K562 (cell line): ENCODE measurements around the gene AGPAT1. TPM values are rescaled to one million over a fixed set of nuclear protein-coding genes. Genes with fewer than 3 reads are reported as not detected.

Experiments used
- JUN ChIP-seq, 2 experiments: sonication (generic) in 1 of 2; formaldehyde crosslinking in 1 of 2; IDR thresholded peaks; 2 replicates each; pipeline versions ENCODE4 v1.6.1 to v1.8.0; 2012 to 2022; ENCODE audit warnings: borderline replicate concordance in 2 of 2, mild to moderate bottlenecking in 2 of 2, improper control_type of control experiment in 1 of 2, low read depth in 1 of 2, low read length in 1 of 2, missing genetic modification reagents in 1 of 2
- NR2C2 ChIP-seq, 2 experiments: fragments of 200-800 bp in 1 of 2; sonication (Bioruptor generic) in 1 of 2; sonication (generic) in 1 of 2; formaldehyde crosslinking in 1 of 2; IDR thresholded peaks; 2 replicates each; pipeline versions ENCODE4 v1.6.1 to v1.8.0; 2016 to 2022; ENCODE audit warnings: mild to moderate bottlenecking in 1 of 2, missing compliant biosample characterization in 1 of 2, missing genetic modification characterization in 1 of 2, missing genetic modification reagents in 1 of 2
- SMARCE1 ChIP-seq: fragments of 450-650 bp; IDR thresholded peaks from 2 replicates; pipeline ENCODE4 v1.7.1; 2016; ENCODE audit warnings: mild to moderate bottlenecking
- TRIM24 ChIP-seq, 2 experiments: fragments of 450-650 bp; IDR thresholded peaks; 2 replicates each; pipeline ENCODE4 v1.6.1; 2016
- YY1 ChIP-seq, 3 experiments: IDR thresholded peaks; 2 replicates each; pipeline ENCODE4 v1.6.1; 2011; ENCODE audit warnings: low read length in 2 of 3, mild to moderate bottlenecking in 2 of 3, moderate library complexity in 2 of 3, borderline replicate concordance in 1 of 3, control low read depth in 1 of 3, low read depth in 1 of 3; ENCODE audit not compliant: insufficient read depth in 3 of 3, insufficient replicate concordance in 2 of 3, control insufficient read depth in 1 of 3, insufficient read length in 1 of 3; ENCODE audit errors: extremely low read depth in 1 of 3
- ZBTB26 ChIP-seq: fragments of 450-650 bp; formaldehyde crosslinking; IDR thresholded peaks from 2 replicates; pipeline ENCODE4 v1.4.0; 2022; ENCODE audit warnings: missing genetic modification characterization
- ZNF263 ChIP-seq: sonication (generic); formaldehyde crosslinking; IDR thresholded peaks from 2 replicates; pipeline ENCODE4 v1.8.0; 2022; ENCODE audit warnings: mild to moderate bottlenecking, missing genetic modification reagents, borderline replicate concordance
- ZNF395 ChIP-seq: fragments of 200-800 bp; sonication (Bioruptor generic); IDR thresholded peaks from 2 replicates; pipeline ENCODE4 v1.6.1; 2017; ENCODE audit warnings: missing genetic modification characterization, missing compliant biosample characterization
- polyA plus RNA-seq, 8 experiments: library from polyadenylated mRNA; depleted of rRNA in 4 of 8; stranded (reverse) in 5 of 8; unstranded in 3 of 8; fragments of >200 nt; fragmentation: Nextera tagmentation in 2 of 8; fragmentation: Illumina TruSeq in 1 of 8; extraction: Ambion mirVana in 2 of 8; extraction: Trizol in 1 of 8; gene quantifications; 2 replicates each; pipeline versions ENCODE4 v1.2.1 to v1.2.3, GENCODE V29; 2011 to 2014; ENCODE audit warnings: inconsistent platforms in 1 of 8, missing spikeins in 1 of 8
- total RNA-seq, 7 experiments: library from RNA; depleted of rRNA in 6 of 7; stranded (reverse); fragments of >200 nt in 6 of 7; fragmentation: Illumina TruSeq in 2 of 7; extraction: Trizol in 2 of 7; gene quantifications; 2 replicates each; pipeline versions ENCODE4 v1.2.1 to v1.2.3, GENCODE V29; 2011 to 2021; ENCODE audit warnings: low replicate concordance in 1 of 7
- TF ChIP-seq, protein P1 (sequence below): fragments of 150-350 bp; IDR thresholded peaks from 2 replicates; pipeline ENCODE4 v1.6.1; 2014; ENCODE audit warnings: low read depth, mild to moderate bottlenecking, low read length, borderline replicate concordance
- TF ChIP-seq, protein P2 (sequence below): sonication (generic); formaldehyde crosslinking; IDR thresholded peaks from 2 replicates; pipeline ENCODE4 v1.8.1; 2023; ENCODE audit warnings: mild to moderate bottlenecking, missing genetic modification reagents
- TF ChIP-seq, protein P3 (sequence below): fragments of 450-650 bp; IDR thresholded peaks from 2 replicates; pipeline ENCODE4 v1.6.1; 2018; ENCODE audit not compliant: partially characterized antibody

The AGPAT1 gene
- total and polyA plus RNA-seq, 9 of the 15 experiments (the other 6 are each of a cell fraction or from before 2014, with no cell fraction given), result 37.9 to 176 (median 69.4) TPM

GRCh38 chr6:32175322-32175710, 568 bp downstream of the AGPAT1 start (continued):
- TF ChIP-seq, protein P1, sequence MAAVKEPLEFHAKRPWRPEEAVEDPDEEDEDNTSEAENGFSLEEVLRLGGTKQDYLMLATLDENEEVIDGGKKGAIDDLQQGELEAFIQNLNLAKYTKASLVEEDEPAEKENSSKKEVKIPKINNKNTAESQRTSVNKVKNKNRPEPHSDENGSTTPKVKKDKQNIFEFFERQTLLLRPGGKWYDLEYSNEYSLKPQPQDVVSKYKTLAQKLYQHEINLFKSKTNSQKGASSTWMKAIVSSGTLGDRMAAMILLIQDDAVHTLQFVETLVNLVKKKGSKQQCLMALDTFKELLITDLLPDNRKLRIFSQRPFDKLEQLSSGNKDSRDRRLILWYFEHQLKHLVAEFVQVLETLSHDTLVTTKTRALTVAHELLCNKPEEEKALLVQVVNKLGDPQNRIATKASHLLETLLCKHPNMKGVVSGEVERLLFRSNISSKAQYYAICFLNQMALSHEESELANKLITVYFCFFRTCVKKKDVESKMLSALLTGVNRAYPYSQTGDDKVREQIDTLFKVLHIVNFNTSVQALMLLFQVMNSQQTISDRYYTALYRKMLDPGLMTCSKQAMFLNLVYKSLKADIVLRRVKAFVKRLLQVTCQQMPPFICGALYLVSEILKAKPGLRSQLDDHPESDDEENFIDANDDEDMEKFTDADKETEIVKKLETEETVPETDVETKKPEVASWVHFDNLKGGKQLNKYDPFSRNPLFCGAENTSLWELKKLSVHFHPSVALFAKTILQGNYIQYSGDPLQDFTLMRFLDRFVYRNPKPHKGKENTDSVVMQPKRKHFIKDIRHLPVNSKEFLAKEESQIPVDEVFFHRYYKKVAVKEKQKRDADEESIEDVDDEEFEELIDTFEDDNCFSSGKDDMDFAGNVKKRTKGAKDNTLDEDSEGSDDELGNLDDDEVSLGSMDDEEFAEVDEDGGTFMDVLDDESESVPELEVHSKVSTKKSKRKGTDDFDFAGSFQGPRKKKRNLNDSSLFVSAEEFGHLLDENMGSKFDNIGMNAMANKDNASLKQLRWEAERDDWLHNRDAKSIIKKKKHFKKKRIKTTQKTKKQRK, result no peak
- TF ChIP-seq, protein P2, sequence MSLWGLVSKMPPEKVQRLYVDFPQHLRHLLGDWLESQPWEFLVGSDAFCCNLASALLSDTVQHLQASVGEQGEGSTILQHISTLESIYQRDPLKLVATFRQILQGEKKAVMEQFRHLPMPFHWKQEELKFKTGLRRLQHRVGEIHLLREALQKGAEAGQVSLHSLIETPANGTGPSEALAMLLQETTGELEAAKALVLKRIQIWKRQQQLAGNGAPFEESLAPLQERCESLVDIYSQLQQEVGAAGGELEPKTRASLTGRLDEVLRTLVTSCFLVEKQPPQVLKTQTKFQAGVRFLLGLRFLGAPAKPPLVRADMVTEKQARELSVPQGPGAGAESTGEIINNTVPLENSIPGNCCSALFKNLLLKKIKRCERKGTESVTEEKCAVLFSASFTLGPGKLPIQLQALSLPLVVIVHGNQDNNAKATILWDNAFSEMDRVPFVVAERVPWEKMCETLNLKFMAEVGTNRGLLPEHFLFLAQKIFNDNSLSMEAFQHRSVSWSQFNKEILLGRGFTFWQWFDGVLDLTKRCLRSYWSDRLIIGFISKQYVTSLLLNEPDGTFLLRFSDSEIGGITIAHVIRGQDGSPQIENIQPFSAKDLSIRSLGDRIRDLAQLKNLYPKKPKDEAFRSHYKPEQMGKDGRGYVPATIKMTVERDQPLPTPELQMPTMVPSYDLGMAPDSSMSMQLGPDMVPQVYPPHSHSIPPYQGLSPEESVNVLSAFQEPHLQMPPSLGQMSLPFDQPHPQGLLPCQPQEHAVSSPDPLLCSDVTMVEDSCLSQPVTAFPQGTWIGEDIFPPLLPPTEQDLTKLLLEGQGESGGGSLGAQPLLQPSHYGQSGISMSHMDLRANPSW (CRISPR knock-in tag), result no peak
- TF ChIP-seq, protein P3, sequence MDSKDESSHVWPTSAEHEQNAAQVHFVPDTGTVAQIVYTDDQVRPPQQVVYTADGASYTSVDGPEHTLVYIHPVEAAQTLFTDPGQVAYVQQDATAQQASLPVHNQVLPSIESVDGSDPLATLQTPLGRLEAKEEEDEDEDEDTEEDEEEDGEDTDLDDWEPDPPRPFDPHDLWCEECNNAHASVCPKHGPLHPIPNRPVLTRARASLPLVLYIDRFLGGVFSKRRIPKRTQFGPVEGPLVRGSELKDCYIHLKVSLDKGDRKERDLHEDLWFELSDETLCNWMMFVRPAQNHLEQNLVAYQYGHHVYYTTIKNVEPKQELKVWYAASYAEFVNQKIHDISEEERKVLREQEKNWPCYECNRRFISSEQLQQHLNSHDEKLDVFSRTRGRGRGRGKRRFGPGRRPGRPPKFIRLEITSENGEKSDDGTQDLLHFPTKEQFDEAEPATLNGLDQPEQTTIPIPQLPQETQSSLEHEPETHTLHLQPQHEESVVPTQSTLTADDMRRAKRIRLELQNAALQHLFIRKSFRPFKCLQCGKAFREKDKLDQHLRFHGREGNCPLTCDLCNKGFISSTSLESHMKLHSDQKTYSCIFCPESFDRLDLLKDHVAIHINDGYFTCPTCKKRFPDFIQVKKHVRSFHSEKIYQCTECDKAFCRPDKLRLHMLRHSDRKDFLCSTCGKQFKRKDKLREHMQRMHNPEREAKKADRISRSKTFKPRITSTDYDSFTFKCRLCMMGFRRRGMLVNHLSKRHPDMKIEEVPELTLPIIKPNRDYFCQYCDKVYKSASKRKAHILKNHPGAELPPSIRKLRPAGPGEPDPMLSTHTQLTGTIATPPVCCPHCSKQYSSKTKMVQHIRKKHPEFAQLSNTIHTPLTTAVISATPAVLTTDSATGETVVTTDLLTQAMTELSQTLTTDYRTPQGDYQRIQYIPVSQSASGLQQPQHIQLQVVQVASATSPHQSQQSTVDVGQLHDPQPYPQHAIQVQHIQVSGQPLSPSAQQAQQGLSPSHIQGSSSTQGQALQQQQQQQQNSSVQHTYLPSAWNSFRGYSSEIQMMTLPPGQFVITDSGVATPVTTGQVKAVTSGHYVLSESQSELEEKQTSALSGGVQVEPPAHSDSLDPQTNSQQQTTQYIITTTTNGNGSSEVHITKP, result peak; percentile 10
- TF ChIP-seq TRIM24 (IDR thresholded peaks at IDR 0.05), result no peak
- TF ChIP-seq SMARCE1, result peak; percentile 48
- TF ChIP-seq ZNF395 (CRISPR knock-in tag), result 0 out of 2 replicates have a peak, but pooled peaks have one; percentile 13
- TF ChIP-seq ZBTB26, result peak; percentile 85
- TF ChIP-seq ZNF263 (CRISPR knock-in tag), result peak; percentile 50
- TF ChIP-seq YY1 (IDR thresholded peaks at IDR 0.05; ENCODE audit: borderline replicate concordance in 1 of 3, control insufficient read depth in 1 of 3, extremely low read depth in 1 of 3, insufficient read depth in 3 of 3, insufficient read length in 1 of 3, insufficient replicate concordance in 2 of 3, low read depth in 1 of 3, low read length in 2 of 3), result peak in 1 of 3 experiments; percentile 11
- TF ChIP-seq NR2C2 (CRISPR knock-in tag; IDR thresholded peaks at IDR 0.05), result peak; percentile 46; the same call in 1 of the 2 replicates
- TF ChIP-seq NR2C2 (tag; IDR thresholded peaks at IDR 0.05), result peak; percentile 95
- no peak for TF ChIP-seq JUN (IDR thresholded peaks at IDR 0.05; ENCODE audit: borderline replicate concordance, low read depth, low read length)
- TF ChIP-seq JUN (CRISPR knock-in tag; IDR thresholded peaks at IDR 0.05; ENCODE audit: borderline replicate concordance), result no peak
